MV-4-11 (cell line): Measurements from ENCODE around the gene TBC1D2B.
A peak's percentile ranks its signal among the peaks of the same experiment; 100 is the strongest.
"Not testable (repeated sequence)": the region's sequence is repeated elsewhere in the genome, so short reads cannot be mapped to it uniquely, and the experiment has no call there.

ENCODE experiments used
- DNase-seq: peaks from one replicate; lab custom pipeline; 2025; lab: John Stamatoyannopoulos, UW

Gene TBC1D2B

GRCh38 chr15:77975332-77976094 is 102.0 kb downstream of the TBC1D2B start:
- DNase-seq = no peak

DNA sequence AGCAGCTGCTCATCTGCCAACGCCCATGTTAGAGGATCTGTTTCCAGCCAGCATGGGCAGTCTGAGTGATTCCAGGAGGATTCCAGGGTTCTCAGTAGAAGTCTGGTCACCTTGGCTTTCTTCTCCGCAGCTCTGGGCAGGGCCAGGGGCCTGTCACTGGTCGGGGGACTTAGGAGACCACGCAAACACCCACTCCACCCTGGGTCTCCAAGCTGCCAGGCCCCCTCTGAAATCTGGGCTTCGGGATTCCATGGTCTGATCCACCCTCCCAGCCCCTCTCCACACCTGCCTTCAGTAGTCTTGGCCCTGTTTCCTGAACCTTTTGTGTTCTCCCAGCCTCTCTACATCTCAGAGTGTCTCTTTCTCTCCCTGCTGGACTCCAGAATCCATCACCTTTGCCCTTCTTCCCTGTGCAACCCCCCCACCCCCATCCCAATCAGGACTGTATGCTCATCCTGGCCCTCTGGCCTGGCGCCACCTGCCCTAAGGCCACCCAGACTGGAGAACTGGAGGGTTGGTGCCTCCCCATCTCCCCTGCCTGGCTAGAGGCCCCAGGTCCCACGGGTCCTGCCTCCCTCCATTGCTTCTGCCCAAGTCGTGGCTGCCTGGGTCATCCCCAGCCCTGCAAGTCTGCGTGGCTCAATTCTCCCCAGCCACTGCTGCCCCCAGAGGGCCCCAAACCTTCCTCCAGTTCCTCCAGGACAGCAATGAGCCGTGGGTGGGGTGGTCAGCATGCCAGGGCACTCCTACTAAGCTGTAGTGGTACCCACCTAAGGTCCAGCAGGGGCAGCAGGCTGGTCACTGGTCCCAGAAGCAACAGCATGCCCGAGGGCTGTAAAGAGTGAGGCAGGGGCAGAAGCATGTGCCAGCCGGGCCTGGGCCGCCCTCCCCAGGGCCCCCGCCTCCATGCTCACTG is 102.8 kb downstream of the TBC1D2B start:
- no peak for DNase-seq

DNA sequence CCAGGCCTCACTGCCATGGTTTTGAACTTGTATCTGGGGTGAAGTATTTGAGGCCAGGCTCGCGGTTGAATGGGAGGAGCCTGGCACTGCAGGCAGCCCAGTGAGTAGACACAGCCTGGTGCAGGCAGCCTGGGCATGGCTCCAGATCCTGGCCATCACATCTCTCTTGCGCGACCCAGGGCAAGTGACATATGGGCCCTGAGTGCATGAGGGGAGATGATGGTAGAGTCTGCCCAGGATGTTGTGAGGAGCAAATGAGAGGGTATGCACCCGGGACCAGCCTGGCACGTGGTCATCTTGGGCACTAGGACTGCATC is 103.5 kb downstream of the TBC1D2B start:
- peak; percentile 62 for DNase-seq

DNA sequence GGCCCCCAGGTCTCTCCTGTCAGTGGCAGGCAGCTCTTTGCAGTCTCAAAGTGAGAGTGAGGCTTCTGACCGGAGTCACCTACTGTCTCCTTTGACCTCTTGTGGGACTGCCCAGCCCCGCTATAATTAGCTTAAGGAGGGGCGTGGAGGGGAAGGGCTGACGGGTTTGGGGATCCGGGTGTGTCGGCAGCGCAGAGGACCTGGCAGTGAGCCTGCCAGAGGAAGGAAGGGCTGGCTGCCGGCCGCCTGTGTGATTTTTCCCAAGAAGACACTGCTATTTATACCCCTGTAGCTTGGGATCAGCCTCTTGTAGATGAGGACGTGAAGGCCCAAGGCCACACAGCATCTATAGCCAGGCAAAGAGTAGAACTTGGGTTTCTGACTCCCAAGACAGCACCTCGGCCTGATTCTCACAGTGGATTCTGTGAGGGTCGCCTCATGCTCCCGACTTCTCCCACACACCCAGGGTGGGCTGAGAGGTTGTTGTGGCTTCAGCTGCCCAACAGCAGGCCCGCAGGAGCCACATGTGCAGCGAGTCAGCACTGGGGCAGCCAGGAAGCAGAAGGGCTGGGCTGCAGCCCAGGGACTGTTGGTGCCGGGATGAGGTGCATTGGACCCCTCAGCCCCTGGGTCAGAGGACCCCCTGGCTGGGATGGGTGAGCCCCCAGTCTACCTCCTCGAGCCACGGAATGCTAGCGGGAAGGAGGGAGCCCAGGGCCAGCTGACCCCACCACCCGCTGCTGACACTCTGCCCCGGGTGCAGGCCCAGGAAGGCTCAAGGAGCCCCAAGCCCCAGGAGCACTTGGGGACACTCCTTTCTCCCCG is 104.0 kb downstream of the TBC1D2B start:
- DNase-seq = not testable (repeated sequence)

DNA sequence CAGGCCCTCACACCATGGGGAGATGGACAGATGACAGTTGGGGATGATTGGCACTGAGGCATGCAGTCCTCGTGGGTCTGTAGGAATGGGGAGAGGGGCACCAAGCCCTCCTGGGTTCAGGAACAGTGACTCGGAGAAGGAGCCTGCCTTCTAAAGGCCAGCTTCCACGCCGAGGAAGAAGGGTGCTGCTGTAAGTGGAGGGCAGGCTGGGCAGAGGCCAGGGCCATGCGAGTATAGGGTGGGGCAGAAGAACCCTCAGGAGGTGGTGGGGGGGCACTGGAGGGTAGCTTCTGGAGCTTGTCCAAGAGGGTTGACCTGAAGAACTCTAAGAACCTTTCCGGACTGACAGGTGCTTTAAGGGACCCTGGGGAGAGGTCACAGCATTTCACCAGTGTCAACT is 104.8 kb downstream of the TBC1D2B start:
- DNase-seq = not testable (repeated sequence)

- not testable (repeated sequence) for DNase-seq
These were observed 105.6 kb downstream of the TBC1D2B start for GRCh38 chr15:77971875-77972274.

DNA sequence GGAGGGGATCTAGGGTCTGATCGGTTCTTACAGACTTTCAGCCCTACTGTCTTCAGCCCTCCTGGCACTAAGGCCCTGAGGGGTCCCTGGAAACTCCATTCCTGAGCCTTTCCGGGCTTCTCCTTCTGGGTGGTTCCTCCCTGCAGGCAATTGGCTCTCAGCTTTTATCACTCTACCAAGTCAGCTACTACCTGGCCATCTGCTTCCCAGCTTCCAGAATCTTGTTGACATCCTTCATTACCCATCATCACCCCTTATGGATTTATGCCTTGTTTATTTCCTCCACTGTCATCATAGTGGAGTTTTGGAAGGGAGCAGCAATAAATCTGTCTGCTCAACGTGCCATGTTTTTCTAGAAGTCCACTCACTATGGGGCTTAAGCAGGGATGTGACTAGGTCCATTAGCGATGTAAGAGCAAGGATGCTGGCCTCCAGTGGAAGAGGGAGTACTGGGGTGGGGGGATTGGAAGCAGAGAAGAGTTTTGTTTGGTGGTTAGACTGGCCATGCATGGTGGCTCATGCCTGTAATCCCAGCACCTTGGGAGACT is 106.6 kb downstream of the TBC1D2B start:
- not testable (repeated sequence) for DNase-seq

DNA sequence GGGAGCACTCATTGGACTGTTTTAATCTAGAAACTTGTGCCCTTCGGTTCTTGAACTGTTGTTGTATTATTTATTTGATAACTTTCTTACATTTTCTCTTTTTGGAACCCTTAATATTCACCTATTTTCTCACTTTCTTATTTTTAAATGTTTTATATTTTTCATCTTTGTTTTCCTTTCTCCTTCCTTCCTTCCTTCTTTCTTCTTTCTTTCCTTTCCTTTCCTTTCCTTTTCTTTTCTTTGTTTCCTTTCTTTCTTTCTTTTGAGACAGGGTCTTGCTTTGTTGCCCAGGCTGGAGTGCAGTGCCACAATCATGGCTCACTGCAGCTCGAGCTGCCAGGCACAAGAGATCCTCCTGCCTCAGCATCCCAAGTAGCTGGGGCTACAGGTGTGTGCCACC is 108.5 kb downstream of the TBC1D2B start:
- DNase-seq = no peak

DNA sequence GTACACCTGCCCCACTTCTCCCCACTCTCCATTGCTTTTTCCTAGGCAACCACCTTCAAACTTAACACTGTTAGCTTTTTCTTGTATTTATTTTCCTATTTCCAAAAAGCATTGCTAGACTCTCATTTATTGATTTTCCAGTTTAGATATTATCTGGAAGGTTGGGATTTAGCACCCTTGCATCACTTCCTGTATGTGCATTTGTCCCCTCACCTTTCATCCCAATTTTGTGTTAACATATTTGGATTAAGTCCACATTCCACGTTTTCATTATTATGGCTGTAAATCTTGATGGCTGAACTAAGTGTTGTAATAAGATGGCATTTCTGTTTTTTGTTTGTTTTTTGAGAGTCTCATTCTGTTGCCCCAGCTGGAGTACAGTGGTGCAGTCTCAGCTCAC is 109.7 kb downstream of the TBC1D2B start:
- DNase-seq = no peak

DNA sequence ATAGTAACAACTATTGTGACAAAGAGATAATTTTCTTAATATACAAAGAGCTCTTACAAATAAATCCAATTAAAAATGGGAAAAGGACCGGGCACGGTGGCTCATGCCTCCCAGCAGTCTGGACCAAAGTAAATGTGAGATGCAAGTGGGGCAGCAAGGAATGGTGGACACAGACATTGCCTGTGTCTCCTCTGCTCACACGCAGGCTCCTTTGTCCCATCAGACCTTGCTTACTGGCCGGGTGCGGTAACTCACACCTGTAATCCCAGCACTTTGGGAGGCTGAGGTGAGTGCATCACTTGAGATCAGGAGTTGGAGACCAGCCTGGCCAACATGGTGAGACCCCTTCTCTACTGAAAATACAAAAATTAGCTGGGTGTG is 110.3 kb downstream of the TBC1D2B start:
- not testable (repeated sequence) for DNase-seq

DNA sequence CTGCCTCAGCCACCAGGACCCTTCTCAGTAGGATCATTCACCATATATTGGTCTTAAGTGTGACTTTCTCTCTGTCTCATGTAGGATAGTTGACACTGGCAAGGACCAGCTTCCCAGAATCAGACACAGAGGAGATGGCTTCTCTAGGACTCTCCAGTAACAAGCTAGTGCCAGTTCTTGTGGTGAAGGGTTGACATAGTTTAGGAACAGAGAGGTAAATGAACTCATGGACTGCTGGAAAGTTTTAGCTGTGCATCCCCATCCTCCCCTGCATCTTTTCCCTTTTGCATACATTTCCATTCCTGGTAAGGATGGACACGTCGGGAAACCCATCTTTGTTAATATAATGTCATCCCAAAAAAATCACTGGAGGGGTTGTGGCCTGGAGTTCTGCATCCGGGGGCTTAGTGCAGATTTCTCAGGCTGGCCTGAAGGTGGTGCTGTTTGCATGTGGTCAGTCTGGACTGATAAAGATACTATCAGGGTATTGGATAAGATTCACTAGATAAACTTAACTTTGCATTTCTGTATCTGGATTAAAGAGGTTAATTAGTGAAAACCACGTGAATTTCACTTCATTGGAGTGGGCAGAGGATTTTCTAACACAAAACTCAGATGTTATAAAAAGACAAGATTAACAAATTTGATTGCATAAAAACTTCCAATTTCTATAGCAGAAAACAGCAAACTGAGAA is 110.8 kb downstream of the TBC1D2B start:
- peak; percentile 28 for DNase-seq

GRCh38 chr15:77964193-77964592 is 113.3 kb downstream of the TBC1D2B start:
- peak; percentile 64 for DNase-seq

GRCh38 chr15:77959432-77959879 is 118.1 kb downstream of the TBC1D2B start:
- DNase-seq = peak; percentile 42

- not testable (repeated sequence) for DNase-seq
These were observed 118.6 kb downstream of the TBC1D2B start for GRCh38 chr15:77958716-77959431.

GRCh38 chr15:77958021-77958420 is 119.5 kb downstream of the TBC1D2B start:
- DNase-seq = not testable (repeated sequence)

GRCh38 chr15:77953926-77954325 is 123.6 kb downstream of the TBC1D2B start:
- peak; percentile 65 for DNase-seq

- DNase-seq = not testable (repeated sequence)
These were observed 124.5 kb downstream of the TBC1D2B start for GRCh38 chr15:77952928-77953446.

DNA sequence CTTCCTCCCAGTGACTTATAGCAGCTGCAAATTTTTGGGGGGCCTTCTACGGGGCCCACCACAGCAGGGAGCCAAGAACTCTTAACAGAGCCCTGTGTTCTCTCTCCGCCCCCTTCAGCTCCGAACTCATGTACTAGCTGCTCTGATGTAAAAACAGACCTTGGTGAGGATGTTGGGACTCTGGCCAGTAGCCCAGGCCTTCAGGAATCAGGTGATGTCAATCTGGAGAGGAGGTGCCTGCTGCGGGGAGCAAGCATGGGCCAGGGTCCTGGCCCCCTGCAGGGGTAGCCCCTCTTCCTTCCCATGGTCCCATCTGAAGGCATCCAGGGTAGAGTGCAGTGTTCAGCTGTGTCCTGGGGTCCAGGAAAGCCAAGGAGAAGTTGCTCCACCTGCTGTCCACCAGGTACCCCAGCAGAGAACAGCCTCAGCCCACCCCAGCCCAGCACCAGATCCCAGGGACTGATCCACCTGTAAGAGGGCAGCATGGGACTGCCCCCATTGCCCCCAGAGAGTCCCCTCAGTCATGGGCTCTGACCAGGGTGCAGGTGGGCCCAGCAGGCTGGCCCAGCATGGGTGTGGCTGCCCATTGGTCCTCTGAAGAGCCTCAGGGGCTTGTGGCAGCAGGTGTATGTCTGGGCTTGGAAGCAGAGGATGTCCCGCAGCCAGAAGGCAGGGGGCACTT is 126.3 kb downstream of the TBC1D2B start:
- not testable (repeated sequence) for DNase-seq

DNA sequence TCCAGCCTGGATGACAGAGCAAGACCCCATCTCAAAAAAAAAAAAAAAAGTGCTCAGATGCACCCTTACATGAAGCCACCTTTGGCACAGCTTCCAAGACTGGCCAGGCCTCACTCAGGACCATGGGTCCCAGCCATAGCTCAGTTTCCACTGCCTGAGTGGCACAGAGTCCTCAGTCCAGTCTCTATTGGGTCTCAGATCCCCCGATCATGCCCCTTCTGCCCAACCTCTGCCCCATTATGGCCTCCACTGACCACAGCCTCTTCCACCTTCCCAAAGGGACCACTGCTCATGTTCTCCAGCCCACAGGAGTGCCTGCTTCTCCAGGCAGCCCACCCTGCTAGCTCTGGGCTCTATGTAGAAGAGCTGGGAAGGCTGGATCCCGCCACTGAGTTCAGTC is 127.0 kb downstream of the TBC1D2B start:
- not testable (repeated sequence) for DNase-seq

GRCh38 chr15:77945566-77945965 is 131.9 kb downstream of the TBC1D2B start:
- DNase-seq = no peak
